Ovary (tissue), 3 donors: Measurements from ENCODE around the gene RPL12.

ENCODE experiments used
- CTCF ChIP-seq, 3 donors: fragments of 450-650 bp in 2 of 3; fragments of 200-600 bp in 1 of 3; IDR thresholded peaks; one replicate each; pipeline versions ENCODE4 v1.5.1 to v1.8.0; 2016 to 2022; ENCODE audit warnings: antibody characterized with exemption in 3 of 3, mild to moderate bottlenecking in 1 of 3
- POLR2A ChIP-seq: fragments of 450-650 bp; IDR thresholded peaks from one replicate; pipeline ENCODE4 v1.6.1; 2017; ENCODE audit warnings: antibody characterized with exemption, mild to moderate bottlenecking, moderate library complexity
- donor health status: DM: no; HTN: no; CAD: no.

GRCh38 chr9:127494304-127494702, 43.1 kb upstream of the RPL12 start:
- no peak for TF ChIP-seq CTCF (IDR thresholded peaks at IDR 0.05)
- no peak for TF ChIP-seq POLR2A
